OCI-M2 (cell line): ENCODE data around the gene NPAS4.
"Not testable (repeated sequence)": the region's sequence is repeated elsewhere in the genome, so short reads cannot be mapped to it uniquely, and the experiment has no call there.

Experiments used
- DNase-seq: peaks from one replicate; lab custom pipeline; 2025; ENCODE audit not compliant: unreplicated experiment; lab: John Stamatoyannopoulos, UW

Gene NPAS4

DNA sequence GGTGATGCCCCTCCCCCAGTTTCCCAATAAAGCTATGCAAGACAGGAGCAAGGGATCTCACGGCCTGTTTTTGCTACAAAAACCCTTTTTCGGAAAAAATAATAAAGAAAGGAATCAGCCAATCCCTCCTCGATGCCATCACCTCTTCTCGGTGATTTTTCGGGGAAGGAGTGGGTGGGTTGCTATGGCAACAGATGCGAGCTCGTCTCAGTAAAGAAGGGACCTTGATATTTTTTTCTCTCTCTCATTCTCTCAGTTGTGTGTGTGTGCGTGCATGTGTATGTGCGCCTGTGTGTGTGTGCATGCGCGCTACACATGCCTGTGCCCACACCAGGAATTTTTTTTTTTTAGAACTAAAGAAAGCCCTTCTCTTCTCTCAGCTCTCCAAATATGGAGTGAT lies 3.8 kb upstream of the NPAS4 start:
- no peak for DNase-seq

DNA sequence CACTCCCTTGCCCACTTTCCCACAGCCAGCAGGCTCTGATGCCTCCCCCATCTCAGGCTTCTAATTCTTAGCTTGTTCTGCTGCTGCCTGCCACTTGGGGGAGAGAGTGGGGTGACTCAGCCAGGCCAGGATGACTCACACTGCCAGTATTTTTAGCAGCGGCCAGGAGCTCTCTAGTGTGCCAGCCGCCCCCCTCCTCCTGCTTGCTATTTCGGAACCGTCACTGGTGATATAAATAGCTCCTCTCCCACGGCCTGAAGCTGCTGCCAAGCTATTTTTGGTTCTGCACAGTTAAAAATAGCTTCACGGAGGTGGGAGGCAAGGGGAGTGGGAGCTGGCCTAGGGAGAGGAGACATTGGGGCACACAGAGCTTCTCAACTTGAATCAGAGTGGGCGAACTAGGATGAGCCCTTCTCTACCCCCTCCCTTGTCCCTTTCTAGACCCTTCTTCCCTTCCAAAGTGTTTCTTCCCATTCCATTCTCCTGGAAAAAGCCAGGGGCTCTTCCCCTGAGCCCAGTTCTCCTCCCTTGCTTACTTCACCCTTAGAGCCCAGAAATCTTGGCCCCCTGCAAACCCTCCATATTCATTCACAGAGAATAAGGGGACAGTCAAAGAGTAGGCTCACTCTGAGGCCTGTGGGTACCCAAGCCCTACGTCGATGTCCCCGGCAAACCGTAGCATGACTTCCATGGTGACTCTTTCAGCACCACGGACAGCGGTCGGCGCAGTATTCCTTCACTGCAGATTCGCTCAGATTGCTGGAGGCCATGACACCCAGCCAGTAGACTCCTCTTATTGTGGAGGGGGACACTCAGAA lies 2.5 kb upstream of the NPAS4 start:
- DNase-seq = no peak

DNA sequence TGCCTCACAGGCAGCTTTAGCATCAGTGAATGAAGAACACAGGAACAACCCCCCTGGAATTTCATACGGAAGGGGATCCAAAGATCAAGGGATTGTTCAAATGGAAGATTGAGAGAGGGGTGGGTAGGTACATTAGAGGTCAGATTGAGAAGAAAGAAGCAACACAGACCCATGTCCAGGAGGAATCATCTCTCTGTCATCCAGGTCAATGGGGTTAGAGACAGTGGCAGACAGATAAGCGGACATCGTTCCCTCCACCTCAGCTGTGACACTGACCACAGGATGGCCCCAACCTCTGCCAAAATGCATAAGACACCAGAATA lies 1.9 kb upstream of the NPAS4 start:
- DNase-seq = no peak

DNA sequence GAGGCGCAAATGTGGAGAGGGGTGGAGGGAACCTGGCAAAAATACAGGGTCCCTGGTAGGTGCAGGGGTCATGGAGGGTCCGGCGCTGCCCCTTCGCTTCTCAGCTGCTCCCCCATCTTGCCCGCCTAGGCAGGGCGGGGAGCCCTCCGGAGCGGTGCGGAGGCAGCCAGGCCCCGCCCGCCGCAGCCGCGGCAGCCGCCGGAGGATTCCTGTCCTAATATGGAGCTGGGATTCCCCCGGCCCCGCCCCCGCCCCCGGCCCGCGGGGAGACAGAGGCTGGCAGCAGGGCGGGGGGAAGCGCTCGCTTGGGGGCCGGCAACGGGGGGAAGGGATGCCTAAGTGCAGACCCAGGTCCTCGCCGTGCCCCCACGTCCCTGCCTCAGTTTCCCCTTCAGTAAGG lies 1.0 kb upstream of the NPAS4 start:
- DNase-seq = no peak

DNA sequence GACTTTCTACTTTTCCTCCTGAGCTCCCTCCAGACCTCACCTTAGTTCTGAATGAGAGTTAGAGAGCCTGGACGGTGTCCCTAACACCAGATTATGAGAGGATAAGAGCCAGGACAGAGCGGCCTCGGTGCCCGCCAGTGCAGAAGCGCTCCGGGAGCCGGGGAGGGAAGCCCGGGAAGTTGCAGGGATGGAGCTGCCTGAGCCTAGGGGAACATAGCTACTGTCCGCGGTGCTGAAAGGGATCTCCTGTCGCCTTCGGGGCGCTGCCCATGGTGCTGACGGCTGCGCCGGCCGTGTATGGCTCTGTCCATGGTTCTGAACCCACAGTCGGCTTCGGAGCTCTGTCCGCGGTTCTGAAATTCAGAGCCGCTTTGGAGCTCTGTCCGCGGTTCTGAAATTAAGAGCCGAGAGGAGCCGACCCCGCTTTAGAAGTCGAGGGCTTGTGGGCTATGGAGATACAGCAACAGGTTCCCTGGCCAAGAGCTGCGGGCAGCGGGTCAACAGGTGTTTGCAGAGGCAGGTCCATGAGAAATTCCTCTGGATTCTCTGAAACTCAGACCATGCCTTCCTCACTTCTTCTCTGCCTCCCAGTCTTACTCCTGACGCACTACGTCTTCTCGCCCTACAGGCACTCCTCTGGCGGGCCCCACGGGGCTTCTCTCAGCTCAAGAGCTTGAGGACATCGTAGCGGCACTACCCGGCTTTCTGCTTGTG lies 814 bp downstream of the NPAS4 start:
- DNase-seq = no peak

DNA sequence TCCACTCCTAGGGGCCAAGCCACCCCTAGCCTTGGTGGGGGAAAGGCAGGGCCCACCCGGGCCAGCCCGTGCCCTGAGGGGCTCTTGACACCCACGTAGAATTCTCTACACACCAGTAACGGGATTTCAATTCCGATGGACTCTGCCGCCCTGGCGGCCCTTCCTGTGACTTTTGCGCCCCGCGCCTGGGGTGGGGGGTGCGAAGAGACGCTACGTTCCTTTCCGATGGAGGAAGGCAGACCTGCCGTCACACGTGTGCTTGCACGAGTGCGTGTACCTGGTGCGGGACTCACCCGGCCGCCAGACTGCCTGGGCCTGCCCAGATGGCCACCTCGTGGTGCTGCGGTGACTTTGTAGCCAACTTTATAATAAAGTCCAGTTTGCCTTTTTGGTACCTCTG lies 5.5 kb downstream of the NPAS4 start:
- no peak for DNase-seq

DNA sequence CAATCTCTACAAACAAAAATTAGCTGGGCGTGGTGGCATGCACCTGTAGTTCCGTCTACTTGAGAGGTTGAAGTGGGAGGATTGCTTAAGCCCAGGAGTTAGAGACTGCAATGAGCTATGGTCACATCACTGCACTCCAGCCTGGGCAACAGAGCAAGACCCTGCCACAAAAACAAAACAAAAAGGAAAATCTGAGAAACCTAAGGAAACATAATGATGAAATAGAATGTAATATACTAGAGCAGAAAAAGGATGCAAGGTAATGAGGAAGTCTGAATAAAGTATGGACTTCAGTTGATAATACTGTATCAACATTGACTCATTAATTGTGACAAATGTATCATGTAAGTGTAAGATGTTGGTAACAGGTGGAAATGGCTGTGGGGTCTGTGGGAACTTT lies 8.1 kb downstream of the NPAS4 start:
- no peak for DNase-seq

DNA sequence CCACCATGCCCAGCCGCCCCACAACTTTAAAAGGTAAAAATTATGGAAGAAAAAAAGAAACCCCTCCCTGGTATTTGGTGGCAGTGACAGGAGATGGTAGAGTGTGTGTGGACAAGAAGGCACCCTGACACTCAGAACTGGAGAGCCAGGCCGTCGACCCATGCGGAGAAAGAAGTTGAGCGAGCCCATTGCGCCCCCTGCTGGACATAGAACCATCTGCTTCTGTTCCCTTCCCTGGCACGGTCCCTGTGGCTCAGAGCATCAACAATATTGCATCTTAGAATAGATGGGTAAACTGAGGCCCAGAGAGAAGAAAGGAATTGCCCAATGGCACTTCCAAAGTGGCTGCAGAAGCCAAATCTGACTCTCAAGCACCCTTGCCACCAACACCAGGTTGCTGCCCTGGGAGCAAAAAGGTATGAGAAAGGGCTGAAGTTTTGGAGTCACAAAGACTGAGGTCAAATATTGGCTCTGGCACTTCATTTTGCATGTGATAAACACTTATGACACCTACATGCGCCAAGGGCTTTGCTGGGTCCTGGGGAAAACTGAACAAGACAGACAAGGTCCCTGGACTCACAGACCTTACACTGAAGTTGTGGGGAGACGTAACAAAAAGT lies 9.3 kb downstream of the NPAS4 start:
- no peak for DNase-seq

DNA sequence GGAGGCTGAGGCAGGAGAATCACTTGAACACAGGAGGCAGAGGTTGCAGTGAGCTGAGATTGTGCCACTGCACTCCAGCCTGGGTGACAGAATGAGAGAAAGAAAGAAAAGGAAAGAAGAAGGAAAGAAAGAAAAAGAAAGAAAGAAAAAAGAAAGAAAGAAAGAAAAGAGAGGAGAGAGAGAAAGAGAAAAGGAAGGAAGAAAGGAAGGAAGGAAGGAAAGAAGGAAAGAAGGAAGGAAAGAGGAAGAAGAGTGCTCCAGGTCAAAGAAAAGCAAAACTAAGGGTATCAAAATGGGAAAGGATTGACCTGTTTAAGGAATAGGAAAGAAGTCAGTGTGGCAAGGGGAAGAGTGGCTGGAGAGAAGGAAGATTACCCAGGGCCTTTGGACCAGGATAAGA lies 10.5 kb downstream of the NPAS4 start:
- DNase-seq = not testable (repeated sequence)

DNA sequence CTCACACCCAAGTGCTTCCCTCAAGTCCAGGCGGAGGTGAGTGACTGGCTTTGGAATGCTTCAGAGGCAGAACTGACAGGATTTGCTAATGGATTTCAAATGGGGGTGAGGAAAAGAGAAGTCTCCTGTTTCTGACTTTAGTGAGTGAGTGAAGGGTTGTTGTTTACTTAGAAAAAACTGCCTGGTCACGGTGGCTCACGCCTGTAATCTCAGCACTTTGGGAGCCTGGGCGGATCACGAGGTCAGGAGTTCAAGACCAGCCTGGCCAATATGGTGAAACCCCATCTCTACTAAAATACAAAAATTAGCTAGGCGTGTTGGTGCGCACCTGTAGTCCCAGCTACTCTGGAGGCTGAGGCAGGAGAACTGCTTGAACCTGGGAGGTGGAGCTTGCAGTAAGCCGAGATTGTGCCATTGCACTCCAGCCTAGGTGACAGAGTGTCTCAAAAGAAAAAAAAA lies 11.1 kb downstream of the NPAS4 start:
- not testable (repeated sequence) for DNase-seq

DNA sequence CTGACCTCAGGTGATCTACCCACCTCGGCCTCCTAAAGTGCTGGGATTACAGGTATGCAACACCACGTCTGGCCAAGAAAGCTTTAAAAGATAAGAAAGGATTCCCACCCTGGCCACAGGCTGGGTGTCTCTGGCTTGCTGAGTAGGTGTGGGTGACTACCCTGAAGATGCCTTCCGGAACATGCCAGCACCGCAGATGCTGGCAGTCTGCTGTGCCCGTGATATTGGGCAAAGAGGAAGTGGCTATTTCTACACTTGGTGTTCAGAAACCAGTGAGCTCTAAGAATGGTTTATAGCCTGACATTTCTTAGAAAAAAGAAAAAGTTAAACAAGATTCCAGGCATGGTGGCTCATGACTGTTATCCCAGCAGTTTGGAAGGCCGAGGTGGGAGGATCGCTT lies 11.8 kb downstream of the NPAS4 start:
- no peak for DNase-seq

DNA sequence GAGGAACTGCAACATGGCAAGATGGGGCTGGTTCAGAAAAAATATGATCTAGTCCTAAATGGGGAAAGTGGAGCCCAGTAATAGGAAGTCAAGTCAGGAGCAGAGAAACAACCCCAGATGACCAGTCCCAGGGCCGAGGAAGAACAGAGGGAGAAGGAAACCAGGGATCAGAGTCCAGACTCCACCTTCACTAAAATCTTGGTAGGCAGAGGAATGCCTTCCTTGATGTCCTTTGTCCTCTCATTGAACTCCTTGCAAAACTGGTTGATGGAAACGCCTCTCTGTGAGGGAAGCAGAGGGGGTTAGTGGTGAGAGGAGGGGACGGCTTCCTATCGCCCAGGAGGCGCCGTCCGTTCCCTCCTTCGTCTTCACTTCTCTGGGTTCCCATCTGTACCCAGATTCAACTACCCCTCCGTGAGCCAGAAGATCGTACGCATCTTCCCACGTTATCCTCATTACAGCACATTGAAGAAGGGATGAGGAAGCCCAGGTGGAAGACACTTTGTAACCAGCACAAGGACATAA lies 17.2 kb downstream of the NPAS4 start:
- no peak for DNase-seq

DNA sequence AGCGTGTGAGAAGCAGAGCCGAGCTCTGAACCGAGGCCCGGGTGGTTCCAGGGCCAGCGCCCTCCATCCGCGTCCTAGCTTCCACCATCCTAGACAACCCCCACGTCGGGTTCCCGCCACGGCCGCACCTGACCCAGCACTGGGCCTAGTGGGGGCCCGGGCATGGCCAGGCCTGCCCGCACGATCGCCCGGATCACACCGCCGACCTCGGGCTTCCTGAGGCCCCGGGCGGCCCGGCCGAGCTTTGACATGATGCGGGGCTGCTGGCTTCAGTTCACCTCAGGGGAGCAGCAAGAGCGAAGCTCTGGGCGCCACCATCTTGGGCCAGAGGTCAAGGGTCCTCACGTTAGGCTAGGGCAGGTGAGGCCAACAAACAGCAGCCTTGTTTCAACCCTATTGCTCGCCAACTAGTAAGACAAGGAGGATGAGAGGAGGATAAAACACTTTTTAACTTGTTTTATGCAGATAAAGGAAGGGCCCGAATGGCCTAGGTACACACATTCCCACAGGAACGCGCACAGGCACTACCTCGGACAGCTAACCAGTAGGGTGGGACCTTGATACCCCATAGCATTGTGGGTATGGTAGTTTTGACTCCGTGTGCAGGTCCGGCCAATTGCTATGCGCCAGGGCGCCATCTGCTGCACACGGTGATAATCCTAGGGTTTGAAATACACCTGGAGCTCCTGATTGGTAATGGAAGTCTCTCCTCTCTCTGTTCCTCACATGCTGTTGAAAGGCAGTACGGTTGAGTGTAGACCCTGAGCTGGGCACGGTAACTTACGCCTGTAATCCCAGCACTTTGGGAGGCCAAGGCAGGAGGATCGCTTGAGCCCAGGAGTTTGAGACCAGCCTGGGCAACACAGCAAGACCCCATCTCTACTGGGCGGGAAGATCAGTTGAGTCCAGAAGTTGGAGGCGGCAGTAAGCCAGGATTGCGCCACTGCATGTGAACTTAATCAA lies 17.9 kb downstream of the NPAS4 start, which contains the start of gene MRPL11:
TSS of gene MRPL11 (minus strand) at position 345 of the 963 bp plus-strand sequence. CDS start at position 251, 94 bp downstream.
- DNase-seq = peak; percentile 76

DNA sequence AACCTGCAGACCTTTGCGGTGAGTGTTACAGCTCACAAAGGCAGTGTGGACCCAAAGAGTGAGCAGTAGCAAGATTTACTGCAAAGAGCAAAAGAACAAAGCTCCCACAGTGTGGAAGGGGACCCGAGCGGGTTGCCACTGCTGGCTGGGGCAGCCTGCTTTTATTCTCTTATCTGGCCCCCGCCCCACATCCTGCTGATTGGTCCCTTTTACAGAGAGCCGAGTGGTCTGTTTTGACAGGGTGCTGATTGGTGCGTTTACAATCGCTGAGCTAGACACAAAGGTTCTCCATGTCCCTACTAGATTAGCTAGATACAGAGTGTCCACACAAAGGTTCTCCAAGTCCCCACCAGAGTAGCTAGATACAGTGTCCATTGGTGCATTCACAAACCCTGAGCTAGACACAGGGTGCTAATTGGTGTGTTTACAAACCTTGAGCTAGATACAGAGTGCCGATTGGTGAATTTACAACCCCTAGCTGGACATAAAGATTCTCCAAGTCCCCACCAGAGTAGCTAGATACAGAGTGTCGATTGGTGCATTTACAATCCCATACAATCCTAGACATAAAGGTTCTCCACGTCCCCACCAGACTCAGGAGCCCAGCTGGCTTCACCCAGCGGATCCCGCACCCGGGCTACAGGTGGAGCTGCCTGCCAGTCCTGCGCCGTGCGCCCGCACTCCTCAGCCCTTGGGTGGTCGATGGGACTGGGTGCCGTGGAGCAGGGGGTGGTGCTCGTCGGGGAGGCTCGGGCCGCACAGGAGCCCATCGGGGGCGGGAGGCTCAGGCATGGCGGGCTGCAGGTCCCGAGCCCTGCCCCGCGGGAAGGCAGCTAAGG lies 19.5 kb downstream of the NPAS4 start:
- not testable (repeated sequence) for DNase-seq

DNA sequence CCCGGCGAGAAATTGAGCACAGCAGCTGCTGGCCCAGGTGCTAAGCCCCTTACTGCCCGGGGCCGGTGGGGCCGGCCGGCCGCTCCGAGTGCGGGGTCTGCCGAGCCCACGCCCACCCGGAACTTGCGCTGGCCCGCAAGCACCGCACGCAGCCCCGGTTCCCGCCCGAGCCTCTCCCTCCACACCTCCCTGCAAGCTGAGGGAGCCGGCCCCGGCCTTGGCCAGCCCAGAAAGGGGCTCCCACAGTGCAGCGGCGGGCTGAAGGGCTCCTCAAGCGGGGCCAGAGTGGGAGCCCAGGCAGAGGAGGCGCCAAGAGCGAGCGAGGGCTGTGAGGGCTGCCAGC lies 20.1 kb downstream of the NPAS4 start:
- DNase-seq = not testable (repeated sequence)

DNA sequence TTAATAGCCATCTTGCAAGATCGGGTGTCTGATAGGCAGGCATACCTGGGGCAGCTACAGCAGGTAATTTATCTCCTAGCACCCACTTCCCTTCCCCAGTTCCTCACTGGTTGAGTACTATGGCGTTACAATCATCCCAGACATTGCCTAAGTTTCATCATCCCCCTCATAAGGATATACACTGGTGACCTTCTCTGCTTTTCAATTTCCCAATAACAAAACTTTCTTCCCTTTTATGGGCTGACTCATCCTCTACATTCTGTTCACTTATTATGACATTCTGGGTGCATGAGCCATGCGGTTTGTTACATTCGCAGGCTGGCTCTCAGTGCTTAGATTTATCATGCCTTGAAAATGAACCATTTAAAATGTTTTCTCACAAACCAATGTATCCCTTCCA lies 22.8 kb downstream of the NPAS4 start:
- DNase-seq = no peak

DNA sequence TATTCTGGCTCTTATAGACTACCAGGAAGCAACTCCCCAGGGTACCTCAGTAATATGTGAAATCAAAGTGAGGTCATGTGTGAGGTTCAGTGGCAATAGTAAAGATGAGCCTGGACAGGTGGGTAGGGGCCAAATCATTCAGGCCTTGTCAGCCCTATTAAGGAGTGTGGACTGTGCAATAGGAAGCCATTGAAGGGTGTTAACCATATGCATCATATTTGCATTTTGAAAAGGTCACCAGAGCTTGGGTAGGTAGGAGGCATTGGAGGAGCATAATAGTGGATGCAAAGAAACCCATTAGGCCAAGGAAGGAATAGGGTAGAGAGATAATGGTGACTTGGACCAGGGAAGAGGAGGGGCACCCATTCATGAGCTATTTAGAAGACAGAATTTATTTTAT lies 26.2 kb downstream of the NPAS4 start:
- no peak for DNase-seq

DNA sequence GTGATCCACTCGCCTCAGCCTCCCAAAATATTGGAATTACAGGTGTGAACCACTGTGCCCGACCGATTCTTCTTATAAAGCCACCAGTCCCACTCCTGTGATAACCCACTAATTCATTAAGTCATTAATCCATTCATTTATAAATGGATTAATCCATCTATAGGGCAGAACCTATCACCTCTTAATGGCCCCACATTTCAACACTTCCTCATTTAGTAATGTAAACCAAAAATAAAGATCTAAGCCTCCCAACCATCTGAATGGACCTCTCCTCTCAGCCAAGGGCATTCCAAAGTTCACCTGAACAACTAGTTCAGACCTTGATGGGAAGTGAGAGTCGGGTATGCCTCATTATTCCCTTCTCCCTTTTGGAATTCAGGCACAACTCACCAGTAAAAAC lies 27.7 kb downstream of the NPAS4 start:
- no peak for DNase-seq

DNA sequence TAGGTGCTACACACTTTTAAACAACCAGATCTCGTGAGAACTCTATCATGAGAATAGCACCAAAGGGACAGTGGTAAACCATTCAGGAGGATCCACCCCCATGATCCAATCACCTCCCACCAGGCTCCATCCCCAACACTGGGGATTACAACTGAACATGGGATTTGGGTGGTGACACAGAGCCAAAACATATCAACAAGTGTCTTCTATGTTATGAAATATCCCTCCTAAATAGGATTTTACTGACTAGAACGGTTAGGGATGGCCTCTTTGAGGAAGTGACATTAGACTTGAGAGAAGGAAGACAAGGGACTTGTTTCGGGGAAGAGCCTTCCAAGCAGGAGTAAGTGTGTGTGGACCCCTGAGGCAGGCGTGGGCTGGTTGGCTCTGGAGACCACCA lies 29.7 kb downstream of the NPAS4 start:
- DNase-seq = no peak

DNA sequence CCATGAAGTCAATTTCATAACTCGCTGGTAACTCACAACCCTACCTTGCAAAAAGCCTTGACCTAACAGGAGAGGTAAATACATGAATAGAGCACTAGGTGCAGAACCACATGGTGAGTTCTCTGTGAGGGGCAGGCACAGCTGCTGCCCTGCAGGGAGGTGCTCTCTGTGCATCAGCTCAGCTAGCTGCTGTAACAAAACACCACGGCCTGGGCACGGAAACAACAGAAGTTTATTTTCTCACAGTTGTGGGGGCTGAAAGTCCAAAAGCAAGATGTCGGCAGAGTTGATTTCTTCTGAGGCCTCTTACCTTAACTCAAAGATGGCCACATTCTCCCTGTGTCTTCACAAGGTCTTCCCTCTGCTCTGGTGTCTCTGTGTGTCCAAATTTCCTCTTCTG lies 30.8 kb downstream of the NPAS4 start:
- DNase-seq = no peak
